HG03175 (cell line): ENCODE results near the gene BASP1.
"Not testable (repeated sequence)": the region's sequence is repeated elsewhere in the genome, so short reads cannot be mapped to it uniquely, and the experiment has no call there.

ENCODE experiments used
- ATAC-seq: cut with Tn5 transposase; IDR thresholded peaks from one replicate; pipeline ENCODE4 v1.9.1; 2021; ENCODE audit warnings: mild to moderate bottlenecking, moderate library complexity; ENCODE audit not compliant: unreplicated experiment

The BASP1 gene

GRCh38 chr5:17249029-17249634 lies 31.7 kb downstream of the BASP1 start:
- ATAC-seq = no peak

GRCh38 chr5:17249841-17250240 lies 32.4 kb downstream of the BASP1 start:
- not testable (repeated sequence) for ATAC-seq

- ATAC-seq = no peak
Measured at GRCh38 chr5:17252543-17252942, 35.1 kb downstream of the BASP1 start.

GRCh38 chr5:17255471-17256021 lies 38.1 kb downstream of the BASP1 start:
- ATAC-seq = peak; percentile 73

- ATAC-seq = no peak
Measured at GRCh38 chr5:17256171-17256570, 38.7 kb downstream of the BASP1 start.

GRCh38 chr5:17256839-17257238 lies 39.4 kb downstream of the BASP1 start:
- ATAC-seq = no peak

- peak; percentile 61 for ATAC-seq
Measured at GRCh38 chr5:17257705-17258273, 40.4 kb downstream of the BASP1 start.

GRCh38 chr5:17258431-17258830 lies 41.0 kb downstream of the BASP1 start:
- no peak for ATAC-seq

- ATAC-seq = not testable (repeated sequence)
Measured at GRCh38 chr5:17259012-17259411, 41.6 kb downstream of the BASP1 start.

- ATAC-seq = no peak
Measured at GRCh38 chr5:17259630-17260257, 42.3 kb downstream of the BASP1 start.

- no peak for ATAC-seq
Measured at GRCh38 chr5:17260549-17260948, 43.1 kb downstream of the BASP1 start.

- ATAC-seq = no peak
Measured at GRCh38 chr5:17261075-17261474, 43.6 kb downstream of the BASP1 start.

- ATAC-seq = no peak
Measured at GRCh38 chr5:17265041-17265440, 47.6 kb downstream of the BASP1 start.

- ATAC-seq = no peak
Measured at GRCh38 chr5:17267106-17267505, 49.7 kb downstream of the BASP1 start.

GRCh38 chr5:17269201-17269600 lies 51.8 kb downstream of the BASP1 start:
- ATAC-seq = peak; percentile 71

GRCh38 chr5:17272111-17272510 lies 54.7 kb downstream of the BASP1 start:
- ATAC-seq = no peak

GRCh38 chr5:17275289-17276158 lies 58.1 kb downstream of the BASP1 start:
- ATAC-seq = no peak

- ATAC-seq = peak; percentile 81
Measured at GRCh38 chr5:17276445-17276844, 59.0 kb downstream of the BASP1 start.

- no peak for ATAC-seq
Measured at GRCh38 chr5:17277907-17278306, 60.5 kb downstream of the BASP1 start.

- no peak for ATAC-seq
Measured at GRCh38 chr5:17278931-17279330, 61.5 kb downstream of the BASP1 start.

- ATAC-seq = no peak
Measured at GRCh38 chr5:17279487-17279886, 62.1 kb downstream of the BASP1 start.
